Tibial artery (tissue), 4 donors: ENCODE results near the gene DIABLO.
A peak's percentile ranks its signal among the peaks of the same experiment; 100 is the strongest.
"Not testable (repeated sequence)": the region's sequence is repeated elsewhere in the genome, so short reads cannot be mapped to it uniquely, and the experiment has no call there.

Experiments used
- DNase-seq, 2 donors: peaks; one replicate each; pipeline ENCODE4 v3.0.0-alpha.2; 2019
- H3K27ac ChIP-seq, 2 donors: fragments of 200-600 bp; sonication (generic) in 1 of 2; 1 replicate in 1 of 2; 2 replicates in 1 of 2; pipeline ENCODE4 v1.5.1; 2018 to 2019; ENCODE audit warnings: mild to moderate bottlenecking in 1 of 2
- H3K27me3 ChIP-seq, 2 donors: fragments of 200-600 bp; sonication (generic) in 1 of 2; one replicate each; pipeline versions ENCODE4 v1.5.1 to v1.6.0; 2016 to 2019
- H3K36me3 ChIP-seq, 3 donors: fragments of 200-600 bp; sonication (generic) in 2 of 3; one replicate each; pipeline ENCODE4 v1.5.1; 2016 to 2019; ENCODE audit warnings: mild to moderate bottlenecking in 2 of 3
- H3K4me1 ChIP-seq, 4 donors: fragments of 200-600 bp; sonication (generic) in 2 of 4; 1 replicate in 3 of 4; 2 replicates in 1 of 4; pipeline ENCODE4 v1.5.1; 2016 to 2019
- H3K4me3 ChIP-seq, 2 donors: fragments of 200-600 bp; sonication (generic) in 1 of 2; 1 replicate in 1 of 2; 2 replicates in 1 of 2; pipeline ENCODE4 v1.5.1; 2018 to 2019; ENCODE audit warnings: mild to moderate bottlenecking in 2 of 2
- H3K9me3 ChIP-seq, 3 donors: fragments of 200-600 bp; sonication (generic) in 1 of 3; one replicate each; pipeline ENCODE4 v1.5.1; 2016 to 2019
- intact Hi-C: fragments of 100-400 bp; cut with DNase I; formaldehyde crosslinking; loops from one replicate; pipeline ENCODE4 v1.15.0; 2023; ENCODE audit warnings: low total_unique reads
- TF ChIP-seq, protein P1 (sequence below), 2 experiments: fragments of 200-600 bp in 1 of 2; fragments of 450-650 bp in 1 of 2; IDR thresholded peaks; one replicate each; pipeline ENCODE4 v1.5.1; 2017 to 2019; ENCODE audit warnings: antibody characterized with exemption in 2 of 2, mild to moderate bottlenecking in 1 of 2, moderate library complexity in 1 of 2

Gene DIABLO

DNA sequence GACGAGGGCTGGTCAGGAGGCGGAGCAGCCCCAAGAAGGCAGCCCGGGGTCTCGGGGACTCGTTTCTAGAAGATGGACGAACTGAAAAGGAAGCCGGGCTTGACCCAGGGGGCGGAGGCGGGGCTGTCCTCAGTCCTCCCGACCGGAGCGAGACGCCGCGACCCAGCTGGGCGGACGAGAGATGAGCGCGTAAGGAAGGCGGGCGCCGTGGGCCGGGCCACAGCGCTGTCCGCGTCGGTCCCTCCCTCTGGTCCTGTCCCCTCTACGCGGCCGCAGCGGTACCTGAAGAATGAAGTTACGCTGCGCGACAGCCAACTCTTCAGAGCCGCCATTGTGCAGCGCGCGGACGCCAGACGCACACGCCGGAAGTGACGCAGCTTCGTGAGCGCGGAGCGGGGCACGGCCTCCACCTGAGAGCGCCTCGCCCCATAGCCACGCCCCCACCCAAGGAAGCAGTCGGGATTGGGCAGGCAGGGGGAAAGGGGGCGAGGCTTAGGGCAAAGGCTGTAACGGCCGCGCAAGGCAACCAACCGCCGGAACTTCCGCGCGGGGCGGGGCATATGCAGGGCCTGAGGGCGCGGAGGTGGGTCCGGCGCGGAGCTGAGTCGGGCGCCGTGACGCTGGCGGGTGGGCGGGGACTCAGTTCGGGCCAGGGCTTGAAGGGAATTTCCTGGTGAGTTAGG lies at the start of gene DIABLO:
Gene DIABLO, minus strand, starts transcription at position 370 of the 683 bp plus-strand sequence. Its CDS starts 38 bp downstream, at position 332.
- TF ChIP-seq, protein P1, sequence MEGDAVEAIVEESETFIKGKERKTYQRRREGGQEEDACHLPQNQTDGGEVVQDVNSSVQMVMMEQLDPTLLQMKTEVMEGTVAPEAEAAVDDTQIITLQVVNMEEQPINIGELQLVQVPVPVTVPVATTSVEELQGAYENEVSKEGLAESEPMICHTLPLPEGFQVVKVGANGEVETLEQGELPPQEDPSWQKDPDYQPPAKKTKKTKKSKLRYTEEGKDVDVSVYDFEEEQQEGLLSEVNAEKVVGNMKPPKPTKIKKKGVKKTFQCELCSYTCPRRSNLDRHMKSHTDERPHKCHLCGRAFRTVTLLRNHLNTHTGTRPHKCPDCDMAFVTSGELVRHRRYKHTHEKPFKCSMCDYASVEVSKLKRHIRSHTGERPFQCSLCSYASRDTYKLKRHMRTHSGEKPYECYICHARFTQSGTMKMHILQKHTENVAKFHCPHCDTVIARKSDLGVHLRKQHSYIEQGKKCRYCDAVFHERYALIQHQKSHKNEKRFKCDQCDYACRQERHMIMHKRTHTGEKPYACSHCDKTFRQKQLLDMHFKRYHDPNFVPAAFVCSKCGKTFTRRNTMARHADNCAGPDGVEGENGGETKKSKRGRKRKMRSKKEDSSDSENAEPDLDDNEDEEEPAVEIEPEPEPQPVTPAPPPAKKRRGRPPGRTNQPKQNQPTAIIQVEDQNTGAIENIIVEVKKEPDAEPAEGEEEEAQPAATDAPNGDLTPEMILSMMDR (IDR thresholded peaks at IDR 0.05), result peak in 1 of 2 experiments; percentile 14
- DNase-seq, result peak; percentile 100
- intact Hi-C loops, result no loop called here
- Histone ChIP-seq H3K27me3 (no peaks in the 10 kb centered on the region), H3K4me1 (peaks cover 0 to 33% (median 21%) of the 10 kb centered on the region in 4 donors), H3K27ac (peak within 1 kb of the TSS; percentile 92 to 94), H3K9me3 (no peaks in the 10 kb centered on the region), H3K4me3 (peak within 1 kb of the TSS; percentile 74 to 93), H3K36me3 (peaks cover 4 to 55% (median 36%) of the 10 kb centered on the region in 3 donors)

GRCh38 chr12:122275459-122275858 lies 49.6 kb upstream of the DIABLO start:
- H3K4me1 ChIP-seq, result no peaks in the 10 kb centered on the region
- DNase-seq, result no peak
- TF ChIP-seq, protein P1 (IDR thresholded peaks at IDR 0.05), result no peak
- H3K4me3 ChIP-seq, result no peak overlapping the region
- H3K36me3 ChIP-seq, result peaks cover 58 to 84% (median 70%) of the 10 kb centered on the region in 3 donors
- H3K27ac ChIP-seq, result no peak overlapping the region
- no peaks in the 10 kb centered on the region for H3K27me3 ChIP-seq
- H3K9me3 ChIP-seq, result no peaks in the 10 kb centered on the region
- intact Hi-C loops, result no loop called here

DNA sequence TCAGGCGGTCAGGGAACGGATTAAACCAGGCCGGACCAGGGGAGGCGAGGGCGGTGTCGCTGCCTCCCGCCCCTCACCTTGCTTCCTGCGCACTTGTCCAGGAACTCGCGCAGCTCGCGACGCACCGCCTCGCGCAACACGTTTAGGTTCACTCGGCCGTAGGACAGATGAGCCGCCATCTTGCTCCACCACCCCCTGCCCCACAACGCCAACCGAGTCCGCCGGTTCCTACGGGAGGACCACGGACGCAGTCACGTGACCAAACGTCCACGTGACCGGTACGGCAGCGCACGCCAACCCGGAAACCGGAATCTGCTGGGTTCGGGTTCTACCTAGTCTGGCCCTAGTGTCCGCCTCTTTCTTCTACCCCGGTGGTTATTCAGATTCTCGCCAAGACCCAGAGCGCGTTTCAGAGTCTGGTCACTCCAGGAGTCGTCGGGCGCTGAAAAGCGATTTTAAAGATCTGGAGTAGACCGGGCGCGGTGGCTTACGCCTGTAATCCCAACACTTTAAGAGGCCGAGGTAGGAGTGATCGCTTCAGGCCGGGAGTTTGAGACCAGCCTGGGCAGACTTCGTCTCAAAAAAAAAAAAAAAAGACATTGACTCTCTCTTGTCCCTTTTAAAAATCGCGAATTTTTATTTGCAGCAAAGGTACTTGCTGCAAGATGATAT lies 40.5 kb upstream of the DIABLO start, which contains the start of gene VPS33A:
Gene VPS33A, minus strand, starts transcription at position 265 of the 672 bp plus-strand sequence. Its CDS starts 86 bp downstream, at position 179.
- peak within 1 kb of the TSS; percentile 71 to 84 for H3K27ac ChIP-seq
- peak; percentile 95 to 98 for DNase-seq
- no peaks in the 10 kb centered on the region for H3K27me3 ChIP-seq
- TF ChIP-seq, protein P1 (IDR thresholded peaks at IDR 0.05), result peak in 1 of 2 experiments; percentile 7
- H3K4me3 ChIP-seq, result peak within 1 kb of the TSS; percentile 68 to 80
- intact Hi-C loops, result no loop called here
- no peaks in the 10 kb centered on the region for H3K9me3 ChIP-seq
- H3K4me1 ChIP-seq, result peaks cover 0 to 16% (median 11%) of the 10 kb centered on the region in 4 donors
- H3K36me3 ChIP-seq, result peaks cover 17 to 36% (median 35%) of the 10 kb centered on the region in 3 donors

DNA sequence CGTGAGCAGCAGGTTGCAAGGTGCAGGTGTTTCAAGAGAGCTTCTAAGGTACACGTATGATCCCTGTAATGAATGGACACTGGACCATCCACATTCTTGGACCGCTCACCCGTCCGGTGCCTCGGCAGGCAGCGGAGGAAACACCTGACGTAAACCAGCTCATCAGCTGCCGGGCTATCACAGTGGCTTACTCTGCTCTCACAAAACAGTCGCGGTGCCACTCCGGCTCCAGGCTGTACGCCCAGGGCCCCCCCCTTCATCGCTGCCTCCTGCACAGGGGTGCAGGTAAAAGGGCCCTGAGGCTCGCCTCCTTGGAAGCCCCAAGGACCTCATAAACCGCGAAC lies 40.0 kb upstream of the DIABLO start:
- no peaks in the 10 kb centered on the region for H3K27me3 ChIP-seq

GRCh38 chr12:122265476-122265875 lies 39.6 kb upstream of the DIABLO start:
- H3K36me3 ChIP-seq, result peaks cover 19 to 37% (median 36%) of the 10 kb centered on the region in 3 donors
- H3K4me1 ChIP-seq, result peaks cover 0 to 16% (median 11%) of the 10 kb centered on the region in 4 donors
- intact Hi-C loops, result no loop called here
- H3K27ac ChIP-seq, result peak overlapping the region; percentile 71 to 84
- H3K9me3 ChIP-seq, result no peaks in the 10 kb centered on the region
- no peak for DNase-seq
- H3K27me3 ChIP-seq, result no peaks in the 10 kb centered on the region
- TF ChIP-seq, protein P1 (IDR thresholded peaks at IDR 0.05), result no peak
- peak overlapping the region; percentile 68 to 80 for H3K4me3 ChIP-seq

More for the DNA sequence above, 40.0 kb upstream of the DIABLO start:
- intact Hi-C loops, result no loop called here
- TF ChIP-seq, protein P1 (IDR thresholded peaks at IDR 0.05), result no peak
- peak overlapping the region; percentile 71 to 84 for H3K27ac ChIP-seq
- no peaks in the 10 kb centered on the region for H3K9me3 ChIP-seq
- peaks cover 0 to 16% (median 11%) of the 10 kb centered on the region in 4 donors for H3K4me1 ChIP-seq
- peaks cover 17 to 37% (median 36%) of the 10 kb centered on the region in 3 donors for H3K36me3 ChIP-seq
- peak overlapping the region; percentile 68 to 80 for H3K4me3 ChIP-seq
- DNase-seq, result peak in 1 of 2 donors; percentile 22

- peaks cover 53 to 82% (median 77%) of the 10 kb centered on the region in 3 donors for H3K36me3 ChIP-seq
- H3K9me3 ChIP-seq, H3K27me3 ChIP-seq, H3K4me3 ChIP-seq, H3K27ac ChIP-seq, DNase-seq, intact Hi-C loops: not testable (repeated sequence)
- H3K4me1 ChIP-seq, result peaks cover 0 to 10% (median 8%) of the 10 kb centered on the region in 4 donors
Measured at GRCh38 chr12:122260735-122261134, 34.9 kb upstream of the DIABLO start.

- peaks cover 52 to 94% (median 79%) of the 10 kb centered on the region in 3 donors for H3K36me3 ChIP-seq
Measured at GRCh38 chr12:122258939-122259338, 33.1 kb upstream of the DIABLO start.

DNA sequence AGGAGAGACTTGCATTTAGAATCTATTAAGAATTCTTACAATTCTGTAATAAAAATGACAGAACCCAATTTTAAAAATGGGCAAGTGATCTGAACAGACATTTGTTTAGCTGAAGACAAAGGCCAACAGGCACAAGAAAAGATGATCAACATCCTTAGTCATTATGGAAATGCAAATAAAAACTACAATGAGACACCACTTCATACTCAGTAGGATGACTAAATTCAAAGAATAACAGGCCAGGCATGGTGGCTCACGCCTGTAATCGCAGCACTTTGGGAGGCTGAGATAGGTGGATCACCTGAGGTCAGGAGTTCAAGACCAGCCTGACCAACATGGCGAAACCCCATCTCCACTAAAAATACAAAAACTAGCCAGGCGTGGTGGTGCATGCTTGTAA lies 32.6 kb upstream of the DIABLO start:
- H3K27ac ChIP-seq, H3K27me3 ChIP-seq, H3K4me3 ChIP-seq, DNase-seq, intact Hi-C loops, H3K4me1 ChIP-seq, H3K9me3 ChIP-seq: not testable (repeated sequence)
- H3K36me3 ChIP-seq, result peaks cover 47 to 89% (median 77%) of the 10 kb centered on the region in 3 donors

More at GRCh38 chr12:122258939-122259338, 33.1 kb upstream of the DIABLO start:
- DNase-seq, H3K27me3 ChIP-seq, H3K9me3 ChIP-seq, H3K4me3 ChIP-seq, H3K4me1 ChIP-seq, H3K27ac ChIP-seq, intact Hi-C loops: not testable (repeated sequence)
